Activated CD4-positive, alpha-beta T cell treated with anti-CD3 and anti-CD28 coated beads for 36 hours (primary cell): ENCODE data around the gene ABCA10. TPM values are rescaled to one million over a fixed set of nuclear protein-coding genes. Genes with fewer than 3 reads are reported as not detected.

Experiments
- ATAC-seq: fragments of 200-7000 bp; cut with Tn5 transposase; one replicate; pipeline ENCODE4 v1.10.0; 2021; ENCODE audit warnings: mild to moderate bottlenecking, moderate library complexity
- CTCF ChIA-PET: fragments of 350-600 bp; sonication (Branson Sonifier 250); formaldehyde crosslinking; loops from one replicate; lab custom pipeline; 2021; ENCODE audit warnings: antibody characterized with exemption; lab: Charles Lee
- POLR2A ChIA-PET: fragments of 350-600 bp; sonication (Branson Sonifier 250); formaldehyde crosslinking; loops from one replicate; lab custom pipeline; 2021; ENCODE audit warnings: antibody characterized with exemption, inconsistent platforms; lab: Charles Lee
- DNase-seq: peaks from one replicate; pipeline ENCODE4 v3.0.0-alpha.2; 2020
- H3K27ac Mint-ChIP-seq: one replicate; pipeline ENCODE4 v1.8.0; 2021; ENCODE audit warnings: mixed read lengths
- H3K27me3 Mint-ChIP-seq: one replicate; pipeline ENCODE4 v1.8.0; 2021; ENCODE audit warnings: mixed read lengths
- H3K36me3 Mint-ChIP-seq: one replicate; pipeline ENCODE4 v1.8.0; 2021; ENCODE audit warnings: low read depth, mixed read lengths
- H3K4me1 Mint-ChIP-seq: one replicate; pipeline ENCODE4 v1.8.0; 2021; ENCODE audit warnings: mixed read lengths
- H3K4me3 Mint-ChIP-seq: one replicate; pipeline ENCODE4 v1.8.0; 2021; ENCODE audit warnings: mild to moderate bottlenecking, moderate library complexity, mixed read lengths
- H3K9me3 Mint-ChIP-seq: one replicate; pipeline ENCODE4 v1.8.0; 2021; ENCODE audit warnings: low read depth, mixed read lengths
- intact Hi-C, 2 experiments: fragments of 100-400 bp; cut with DNase I in 1 of 2; cut with micrococcal nuclease in 1 of 2; formaldehyde crosslinking; loops; one replicate each; pipeline versions ENCODE4 v1.14.2 to v1.15.1; 2022 to 2024; cut with DNase I, micrococcal nuclease
- total RNA-seq, 2 experiments: library from RNA; stranded (reverse); gene quantifications; one replicate each; pipeline ENCODE4 v1.2.3, GENCODE V29; 2021

The ABCA10 gene
- total RNA-seq, 2 experiments from 2014 or later, result 0.27 to 0.32 TPM

DNA sequence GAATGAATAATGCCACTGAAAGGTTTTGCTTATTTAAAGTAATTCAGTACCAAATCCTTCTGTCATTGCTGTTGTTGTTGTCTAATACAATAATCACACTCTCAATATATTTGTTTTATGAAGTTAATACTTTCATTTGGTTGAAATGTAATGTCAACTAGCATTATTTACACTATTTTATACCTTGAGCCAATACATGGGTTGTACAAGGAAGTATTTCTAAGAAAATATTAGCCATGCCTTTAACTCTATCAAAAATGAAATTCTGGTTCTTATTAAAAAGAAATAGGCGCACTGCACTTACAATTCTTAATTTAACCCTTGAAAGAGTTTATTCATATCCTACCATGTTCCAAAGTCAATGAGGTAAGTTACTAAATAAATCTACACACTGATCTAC is 17.6 kb upstream of the ABCA10 start:
- H3K4me3 Mint-ChIP-seq, result no peak overlapping the region
- H3K36me3 Mint-ChIP-seq, result peaks cover 10% of the 10 kb centered on the region
- no peaks in the 10 kb centered on the region for H3K4me1 Mint-ChIP-seq
- intact Hi-C loops, result loop anchor here in 1 of 2 experiments (1.0 kb wide), 1 partner anchor 469 kb away; no protein-coding TSS in a partner anchor
- no peak for DNase-seq
- no peaks in the 10 kb centered on the region for H3K27me3 Mint-ChIP-seq
- H3K27ac Mint-ChIP-seq, result no peak overlapping the region
- H3K9me3 Mint-ChIP-seq, result no peaks in the 10 kb centered on the region
- ATAC-seq, result no peak
- ChIA-PET POLR2A (no interaction called here), CTCF (interaction anchor here (1.3 to 6.5 kb wide), 4 partner anchors 80 to 475 kb away, joined by 7 to 26 read pairs (median 10); partner anchors contain the start of gene ABCA5)

DNA sequence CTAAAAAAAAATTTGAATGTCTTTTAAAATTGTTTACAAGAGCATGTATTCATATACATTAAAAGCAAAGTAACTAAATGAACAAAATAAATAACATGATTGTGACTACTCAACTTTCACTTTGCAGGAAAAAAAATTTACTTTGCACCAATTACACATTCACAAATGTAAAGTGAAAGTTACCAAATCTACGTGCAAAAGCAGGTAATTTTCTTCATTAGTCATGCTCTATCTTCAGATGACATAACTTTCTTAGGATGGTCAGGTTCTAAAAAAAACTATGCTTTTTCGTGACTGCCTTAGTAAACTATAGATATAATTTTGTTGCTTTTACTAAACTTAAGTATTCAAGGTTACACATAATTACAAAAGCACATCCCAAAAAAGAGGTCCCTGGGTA is 17.0 kb upstream of the ABCA10 start:
- no peaks in the 10 kb centered on the region for H3K4me1 Mint-ChIP-seq
- ChIA-PET CTCF (interaction anchor here (1.2 to 6.5 kb wide), 2 partner anchors 10 to 469 kb away, joined by 4 to 26 read pairs; no protein-coding TSS in a partner anchor), POLR2A (no interaction called here)
- no peak for ATAC-seq
- H3K27me3 Mint-ChIP-seq, result no peaks in the 10 kb centered on the region
- no peak for DNase-seq
- no peaks in the 10 kb centered on the region for H3K9me3 Mint-ChIP-seq
- intact Hi-C loops, result loop anchor here in 1 of 2 experiments (1.0 kb wide), 1 partner anchor 468 kb away; no protein-coding TSS in a partner anchor
- H3K27ac Mint-ChIP-seq, result no peak overlapping the region
- H3K36me3 Mint-ChIP-seq, result peaks cover 12% of the 10 kb centered on the region
- H3K4me3 Mint-ChIP-seq, result no peak overlapping the region

GRCh38 chr17:69239611-69240600 is 11.3 kb upstream of the ABCA10 start:
- ChIA-PET POLR2A (no interaction called here), CTCF (interaction anchor here (1.1 to 3.8 kb wide), 2 partner anchors 464 to 468 kb away, joined by 3 to 15 read pairs; no protein-coding TSS in a partner anchor)
- Mint-ChIP-seq H3K9me3 (no peaks in the 10 kb centered on the region), H3K27ac (no peak overlapping the region), H3K4me1 (no peaks in the 10 kb centered on the region), H3K4me3 (no peak overlapping the region), H3K27me3 (no peaks in the 10 kb centered on the region), H3K36me3 (peaks cover 7% of the 10 kb centered on the region)
- intact Hi-C loops, result loop anchor here in 1 of 2 experiments (10.0 kb wide), 1 partner anchor 705 kb away; no protein-coding TSS in a partner anchor
- ATAC-seq (no peak), DNase-seq (no peak)

DNA sequence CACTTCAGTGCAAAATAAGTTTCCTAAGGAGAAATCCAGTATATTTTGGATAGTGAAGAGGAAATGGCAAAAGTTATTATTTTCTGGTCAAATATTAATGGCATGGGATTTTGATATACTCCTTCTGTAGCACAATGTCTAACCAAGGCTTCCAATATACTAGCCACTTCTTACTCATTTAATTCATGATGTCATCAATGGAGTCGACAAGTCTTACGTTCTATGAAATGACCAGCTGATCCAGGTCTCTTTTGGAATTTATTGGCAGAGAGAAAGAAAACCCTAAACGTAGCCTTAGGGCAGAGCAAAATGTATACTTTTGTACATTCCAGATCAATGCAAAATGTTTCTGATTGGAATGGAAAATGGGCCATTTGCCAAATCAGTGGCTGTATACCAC is 8.3 kb upstream of the ABCA10 start:
- CTCF ChIA-PET, result interaction anchor here (1.7 to 3.8 kb wide), 3 partner anchors 10 to 461 kb away, joined by 3 to 15 read pairs (median 6); no protein-coding TSS in a partner anchor

DNA sequence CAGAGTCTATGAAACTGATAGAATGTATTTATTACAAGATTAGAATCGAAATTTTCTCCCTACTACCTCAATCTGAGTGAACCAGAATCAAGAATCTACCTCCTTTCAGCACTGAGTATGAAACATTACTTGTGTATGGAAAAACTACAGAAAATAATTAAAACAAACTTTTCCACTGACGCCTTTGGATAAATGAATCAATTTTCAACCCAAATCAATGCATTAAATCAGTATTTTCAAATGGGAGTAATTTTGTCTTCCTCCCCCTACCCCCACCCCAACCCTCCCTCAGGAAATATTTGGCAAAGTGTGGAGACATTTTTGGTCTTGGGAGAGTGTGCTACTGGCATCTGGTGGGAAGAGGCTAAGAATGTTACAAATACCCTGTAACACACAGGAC is 7.8 kb upstream of the ABCA10 start:
- no peaks in the 10 kb centered on the region for H3K27me3 Mint-ChIP-seq
- ChIA-PET CTCF (interaction anchor here (1.2 kb wide), 2 partner anchors 8 to 16 kb away, joined by 3 to 4 read pairs; no protein-coding TSS in a partner anchor), POLR2A (no interaction called here)
- H3K27ac Mint-ChIP-seq, result no peak overlapping the region
- no peak overlapping the region for H3K4me3 Mint-ChIP-seq
- H3K4me1 Mint-ChIP-seq, result no peaks in the 10 kb centered on the region
- ATAC-seq (no peak), DNase-seq (no peak)
- H3K9me3 Mint-ChIP-seq, result peaks cover 13% of the 10 kb centered on the region
- intact Hi-C loops, result loop anchor here in 1 of 2 experiments (10.0 kb wide), 1 partner anchor 702 kb away; no protein-coding TSS in a partner anchor
- peaks cover 6% of the 10 kb centered on the region for H3K36me3 Mint-ChIP-seq

More for the DNA sequence above, 8.3 kb upstream of the ABCA10 start:
- Mint-ChIP-seq H3K27ac (no peak overlapping the region), H3K9me3 (peaks cover 13% of the 10 kb centered on the region), H3K36me3 (peaks cover 7% of the 10 kb centered on the region), H3K27me3 (no peaks in the 10 kb centered on the region), H3K4me3 (no peak overlapping the region), H3K4me1 (no peaks in the 10 kb centered on the region)
- intact Hi-C loops, result loop anchor here in 1 of 2 experiments (10.0 kb wide), 1 partner anchor 702 kb away; no protein-coding TSS in a partner anchor
- POLR2A ChIA-PET, result interaction anchor here (0.5 kb wide), 1 partner anchor 181 kb away, joined by 6 read pairs; no protein-coding TSS in a partner anchor
- ATAC-seq (no peak), DNase-seq (no peak)

DNA sequence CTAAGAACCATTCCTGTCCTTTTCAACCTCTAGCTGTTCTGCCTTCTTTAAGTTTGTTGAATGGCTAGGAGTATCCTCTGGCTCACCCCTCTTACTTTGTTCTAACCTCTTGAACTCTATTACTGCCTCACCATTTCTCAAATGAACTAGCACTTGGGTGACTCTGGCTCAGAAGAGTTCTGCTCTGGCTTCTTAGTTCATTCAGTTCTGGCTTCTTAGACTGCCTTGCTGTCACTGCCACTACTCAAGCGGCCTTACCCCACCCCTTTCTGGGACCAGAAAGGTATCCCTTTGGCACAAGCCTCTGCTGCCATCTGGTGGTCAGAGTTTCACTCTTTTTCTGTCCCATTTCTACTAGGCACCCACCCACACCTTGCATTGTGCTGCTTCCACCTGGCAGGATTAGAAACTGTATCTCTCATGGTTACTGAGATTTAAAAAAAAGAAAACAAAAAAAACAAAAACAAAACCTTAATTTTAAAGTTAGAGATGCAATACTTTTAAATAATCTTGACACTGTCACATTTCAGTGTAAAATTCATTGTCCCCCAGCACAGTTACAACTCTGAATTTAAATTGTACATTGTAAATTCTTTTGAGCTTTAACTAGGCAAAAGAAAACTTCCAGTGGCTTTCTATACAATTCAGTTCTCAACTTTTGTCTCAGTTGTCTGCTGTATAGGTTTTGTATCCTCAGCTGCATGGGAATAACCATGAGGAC is 6.9 kb upstream of the ABCA10 start:
- DNase-seq (peak; percentile 83), ATAC-seq (peak; percentile 80)
- no peaks in the 10 kb centered on the region for H3K27me3 Mint-ChIP-seq
- no peaks in the 10 kb centered on the region for H3K4me1 Mint-ChIP-seq
- no peak overlapping the region for H3K4me3 Mint-ChIP-seq
- intact Hi-C loops, result loop anchor here (1.0 to 10.0 kb wide), 3 partner anchors 458 to 701 kb away; no protein-coding TSS in a partner anchor
- H3K9me3 Mint-ChIP-seq, result peaks cover 18% of the 10 kb centered on the region
- H3K36me3 Mint-ChIP-seq, result peaks cover under 1% of the 10 kb centered on the region
- ChIA-PET POLR2A (no interaction called here), CTCF (interaction anchor here (0.7 to 1.2 kb wide), 3 partner anchors 9 to 454 kb away, joined by 3 to 4 read pairs (median 3); no protein-coding TSS in a partner anchor)
- no peak overlapping the region for H3K27ac Mint-ChIP-seq

DNA sequence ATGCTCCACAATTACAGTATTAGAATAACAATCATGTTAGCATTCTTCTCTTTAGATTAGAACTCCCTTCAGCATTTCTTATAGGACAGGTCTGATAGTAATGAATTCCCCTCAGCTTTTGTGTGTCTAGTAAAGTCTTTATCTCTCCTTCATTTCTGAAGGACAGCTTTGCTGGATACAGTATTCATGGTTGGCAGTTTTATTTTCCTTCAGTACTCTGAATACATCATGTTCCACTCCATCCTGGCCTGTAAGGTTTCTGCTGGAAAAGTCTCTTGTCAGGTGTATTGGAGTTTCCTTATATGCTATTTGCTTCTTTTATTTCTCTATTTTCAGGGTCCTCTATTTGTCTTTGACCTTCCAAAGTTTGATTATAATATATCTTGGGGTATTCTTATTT is 4.0 kb upstream of the ABCA10 start:
- ATAC-seq, result no peak
- CTCF ChIA-PET, result no interaction called here

DNA sequence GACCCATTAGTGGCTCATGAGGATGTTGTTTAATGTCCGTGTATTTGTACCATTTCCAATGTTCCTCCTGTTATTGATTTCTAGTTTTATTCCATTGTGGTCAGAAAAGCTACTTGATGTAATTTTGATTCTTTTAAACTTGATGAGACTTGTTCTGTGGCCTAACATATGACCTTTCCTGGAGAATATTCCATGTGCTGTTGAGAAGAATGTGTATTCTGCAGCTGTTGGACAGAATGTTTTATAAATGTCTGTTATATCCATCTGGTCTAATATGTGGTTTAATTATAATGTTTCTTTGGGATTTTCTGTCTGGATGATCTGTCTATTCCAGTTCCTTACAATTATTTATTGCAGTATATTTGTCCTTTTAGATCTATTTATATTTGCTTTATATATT is 2.9 kb upstream of the ABCA10 start:
- Mint-ChIP-seq H3K27me3 (no peaks in the 10 kb centered on the region), H3K4me1 (peaks cover 3% of the 10 kb centered on the region), H3K36me3 (no peaks in the 10 kb centered on the region), H3K27ac (no peak overlapping the region), H3K4me3 (no peak overlapping the region), H3K9me3 (peaks cover 18% of the 10 kb centered on the region)
- intact Hi-C loops, result loop anchor here in 1 of 2 experiments (10.0 kb wide), 1 partner anchor 697 kb away; no protein-coding TSS in a partner anchor
- CTCF ChIA-PET, result no interaction called here
- POLR2A ChIA-PET, result no interaction called here
- no peak for ATAC-seq
- DNase-seq, result no peak

More for the DNA sequence above, 4.0 kb upstream of the ABCA10 start:
- DNase-seq, result no peak
- POLR2A ChIA-PET, result no interaction called here
- no peaks in the 10 kb centered on the region for H3K36me3 Mint-ChIP-seq
- no peak overlapping the region for H3K4me3 Mint-ChIP-seq
- intact Hi-C loops, result loop anchor here in 1 of 2 experiments (10.0 kb wide), 1 partner anchor 698 kb away; no protein-coding TSS in a partner anchor
- no peaks in the 10 kb centered on the region for H3K4me1 Mint-ChIP-seq
- no peak overlapping the region for H3K27ac Mint-ChIP-seq
- H3K27me3 Mint-ChIP-seq, result no peaks in the 10 kb centered on the region
- H3K9me3 Mint-ChIP-seq, result peaks cover 18% of the 10 kb centered on the region

DNA sequence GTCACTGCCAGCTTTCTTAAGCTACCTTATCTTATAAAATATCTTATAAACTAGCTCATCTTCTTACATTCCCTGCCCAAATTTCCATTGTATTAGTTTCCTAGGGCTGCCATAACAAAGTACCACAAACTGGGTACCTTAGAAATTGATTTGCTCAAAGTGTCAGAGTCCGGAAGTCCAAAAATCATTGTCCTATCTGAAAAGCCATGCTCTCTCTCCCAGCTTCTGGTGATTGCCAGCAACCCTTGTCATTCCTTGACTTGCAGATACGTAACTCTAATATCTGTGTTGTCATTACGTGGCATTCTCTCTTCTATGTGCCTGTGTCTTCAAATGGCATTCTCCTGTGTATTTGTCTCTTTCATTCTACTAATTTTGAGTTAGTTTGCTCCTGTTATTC is 2.3 kb upstream of the ABCA10 start:
- DNase-seq (no peak), ATAC-seq (no peak)
- Mint-ChIP-seq H3K27me3 (no peaks in the 10 kb centered on the region), H3K4me3 (no peak overlapping the region), H3K27ac (no peak overlapping the region), H3K36me3 (no peaks in the 10 kb centered on the region), H3K4me1 (peaks cover 3% of the 10 kb centered on the region), H3K9me3 (peaks cover 18% of the 10 kb centered on the region)
- CTCF ChIA-PET, result no interaction called here
- intact Hi-C loops, result loop anchor here in 1 of 2 experiments (10.0 kb wide), 1 partner anchor 696 kb away; no protein-coding TSS in a partner anchor
- POLR2A ChIA-PET, result no interaction called here

DNA sequence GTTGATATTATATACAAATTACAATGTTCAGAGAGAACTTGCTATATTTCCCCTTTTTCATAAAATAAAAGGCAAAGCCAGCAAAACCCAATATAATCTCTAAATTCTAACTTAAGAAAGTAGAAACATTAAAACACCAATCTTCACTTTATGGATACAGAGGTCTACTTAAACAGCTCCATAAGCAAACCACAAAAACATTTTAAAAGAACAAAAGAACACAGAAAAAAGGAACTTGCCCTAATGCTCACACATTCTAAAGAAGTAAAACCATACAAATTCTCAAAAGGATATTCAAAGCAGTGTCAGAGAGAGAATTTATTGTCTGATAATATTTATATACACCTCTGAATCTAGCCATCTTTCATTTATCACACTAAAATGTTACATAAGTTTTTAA is 606 bp downstream of the ABCA10 start:
- POLR2A ChIA-PET, result no interaction called here
- Mint-ChIP-seq H3K36me3 (no peaks in the 10 kb centered on the region), H3K9me3 (peaks cover 11% of the 10 kb centered on the region), H3K4me1 (peaks cover 9% of the 10 kb centered on the region), H3K4me3 (no peak overlapping the region), H3K27ac (no peak overlapping the region), H3K27me3 (no peaks in the 10 kb centered on the region)
- ATAC-seq (no peak), DNase-seq (no peak)
- CTCF ChIA-PET, result no interaction called here
- intact Hi-C loops, result no loop called here
